Transverse colon (tissue), 4 donors: Measurements from ENCODE around the gene MAP6D1. TPM values are rescaled to one million over a fixed set of nuclear protein-coding genes. Genes with fewer than 3 reads are reported as not detected.

Experiments used
- DNase-seq: peaks from one replicate; pipeline ENCODE4 v3.0.0-alpha.2; 2019
- H3K27ac ChIP-seq, 4 donors: fragments of 200-600 bp; sonication (generic); 2 replicates each; pipeline ENCODE4 v1.5.1; 2016 to 2018; ENCODE audit warnings: inconsistent platforms in 4 of 4
- H3K27me3 ChIP-seq: fragments of 200-600 bp; sonication (generic); 2 replicates; pipeline ENCODE4 v1.5.1; 2017; ENCODE audit warnings: inconsistent platforms
- H3K36me3 ChIP-seq, 4 donors: fragments of 200-600 bp; sonication (generic); 2 replicates each; pipeline ENCODE4 v1.5.1; 2017 to 2019; ENCODE audit warnings: inconsistent platforms in 4 of 4
- H3K4me1 ChIP-seq, 4 donors: fragments of 200-600 bp; sonication (generic); 2 replicates each; pipeline ENCODE4 v1.5.1; 2017 to 2020; ENCODE audit warnings: inconsistent platforms in 4 of 4
- H3K4me3 ChIP-seq, 4 donors: fragments of 200-600 bp; sonication (generic); 1 replicate in 1 of 4; 2 replicates in 3 of 4; pipeline versions ENCODE4 v1.5.1 to v1.6.1; 2017 to 2019; ENCODE audit warnings: inconsistent platforms in 4 of 4
- H3K9me3 ChIP-seq, 2 donors: fragments of 200-600 bp; sonication (generic); 2 replicates each; pipeline ENCODE4 v1.5.1; 2017 to 2019; ENCODE audit warnings: inconsistent platforms in 2 of 2
- CTCF ChIP-seq, 5 experiments: fragments of 200-600 bp in 3 of 5; fragments of 450-650 bp in 2 of 5; sonication (generic) in 3 of 5; IDR thresholded peaks; 1 replicate in 2 of 5; 2 replicates in 3 of 5; pipeline ENCODE4 v1.5.1; 2016 to 2017; ENCODE audit warnings: antibody characterized with exemption in 5 of 5, inconsistent platforms in 3 of 5, mild to moderate bottlenecking in 2 of 5, moderate library complexity in 1 of 5
- EP300 ChIP-seq: sonication (generic); formaldehyde crosslinking; IDR thresholded peaks from one replicate; pipeline ENCODE4 v1.6.1; 2017; ENCODE audit warnings: antibody characterized with exemption, low read depth
- POLR2A ChIP-seq: fragments of 450-650 bp; IDR thresholded peaks from one replicate; pipeline ENCODE4 v1.6.1; 2016; ENCODE audit warnings: antibody characterized with exemption, mild to moderate bottlenecking, moderate library complexity
- POLR2AphosphoS5 ChIP-seq, 3 donors: sonication (generic); formaldehyde crosslinking; IDR thresholded peaks; one replicate each; pipeline ENCODE4 v1.6.1; 2016; ENCODE audit warnings: antibody characterized with exemption in 3 of 3
- WGBS, 2 donors: methylation state at CpG; one replicate each; pipeline ENCODE4 v1.1.5; 2018; ENCODE audit warnings: low coverage in 1 of 2; 5-methylcytosine and 5-hydroxymethylcytosine counted together
- in situ Hi-C, 4 donors: fragments of 200-750 bp; cut with MboI; loops; one replicate each; pipeline versions ENCODE4 v1.15.0 to v1.15.1; 2017; ENCODE audit warnings: low sequenced_read_pairs in 3 of 4, low pct_ligation_motif_present in 1 of 4, low pct_unique_long_range_greater_than_20kb in 1 of 4
- intact Hi-C: fragments of 100-400 bp; cut with DNase I; formaldehyde crosslinking; loops from one replicate; pipeline ENCODE4 v1.15.1; 2023; ENCODE audit warnings: low total_unique reads
- total RNA-seq, 4 donors: library from RNA; depleted of rRNA; stranded (reverse); fragments of >200 nt; gene quantifications; one replicate each; pipeline ENCODE4 v1.1.0, GENCODE V29; 2016

MAP6D1 gene
- total RNA-seq, 4 donors from 2014 or later: 1.4 to 2.1 TPM; not detected in 2

GRCh38 chr3:183818706-183819624 lies 6.4 kb downstream of the MAP6D1 start:
- no peak for TF ChIP-seq CTCF (IDR thresholded peaks at IDR 0.05)
- no peak for TF ChIP-seq POLR2A
- no peak for TF ChIP-seq EP300
- no peak for TF ChIP-seq POLR2AphosphoS5 (IDR thresholded peaks at IDR 0.05)
- WGBS, 2 donors: 96% methylated on average over 23 of the region's 25 CpGs; no CpG with 5 or more reads in 1 of the 2 donors
- in situ Hi-C loops (no loop called here), intact Hi-C loops (no loop called here)
- Histone ChIP-seq H3K4me1 (peaks cover 0 to 2% (median 0%) of the 10 kb centered on the region in 4 donors), H3K36me3 (no peaks in the 10 kb centered on the region), H3K27ac (no peak overlapping the region), H3K4me3 (no peak overlapping the region), H3K9me3 (no peaks in the 10 kb centered on the region), H3K27me3 (peaks cover 9% of the 10 kb centered on the region)
- DNase-seq: no peak

GRCh38 chr3:183818041-183818620 lies 7.2 kb downstream of the MAP6D1 start:
- WGBS, 2 donors: 90 to 94% methylated on average over 2 to 13 of the region's 14 CpGs
- Histone ChIP-seq H3K27me3 (peaks cover under 1% of the 10 kb centered on the region), H3K27ac (no peak overlapping the region), H3K4me1 (no peaks in the 10 kb centered on the region), H3K36me3 (no peaks in the 10 kb centered on the region), H3K9me3 (no peaks in the 10 kb centered on the region), H3K4me3 (no peak overlapping the region)
- no peak for TF ChIP-seq EP300
- TF ChIP-seq CTCF (IDR thresholded peaks at IDR 0.05): no peak
- no peak for TF ChIP-seq POLR2AphosphoS5 (IDR thresholded peaks at IDR 0.05)
- no peak for TF ChIP-seq POLR2A
- no peak for DNase-seq
- intact Hi-C loops: no loop called here
- in situ Hi-C loops: no loop called here

DNA sequence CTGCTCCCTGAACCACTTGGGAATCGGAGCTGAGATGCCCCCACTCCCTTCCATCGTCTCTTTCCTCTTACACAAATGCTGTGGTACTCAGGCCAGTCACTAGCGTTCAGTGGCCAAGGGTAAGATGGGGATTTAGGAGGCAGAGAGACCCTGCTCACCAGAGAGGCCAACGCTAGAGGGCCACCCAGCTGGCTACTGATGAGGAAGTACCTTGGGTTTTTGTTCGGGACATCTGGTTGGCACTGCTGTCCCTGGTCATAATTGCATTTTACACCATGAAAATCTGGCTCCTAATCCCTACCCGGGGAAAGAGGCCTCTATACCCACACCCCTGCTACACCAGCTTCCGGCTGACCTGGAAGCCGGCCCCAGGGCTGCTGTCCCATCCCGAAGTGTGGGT lies 7.7 kb downstream of the MAP6D1 start:
- TF ChIP-seq POLR2A: no peak
- no peak for TF ChIP-seq POLR2AphosphoS5 (IDR thresholded peaks at IDR 0.05)
- TF ChIP-seq EP300: no peak
- no peak for TF ChIP-seq CTCF (IDR thresholded peaks at IDR 0.05)
- no peaks in the 10 kb centered on the region for H3K27me3 ChIP-seq
- no peak overlapping the region for H3K27ac ChIP-seq
- WGBS, 2 donors: 90 to 100% methylated on average over 2 to 9 of the region's 9 CpGs
- intact Hi-C loops: no loop called here
- in situ Hi-C loops: no loop called here
- no peak overlapping the region for H3K4me3 ChIP-seq
- H3K4me1 ChIP-seq: no peaks in the 10 kb centered on the region
- no peaks in the 10 kb centered on the region for H3K9me3 ChIP-seq
- DNase-seq: no peak
- H3K36me3 ChIP-seq: no peaks in the 10 kb centered on the region

- no peak overlapping the region for H3K27ac ChIP-seq
- H3K9me3 ChIP-seq: no peaks in the 10 kb centered on the region
- H3K4me3 ChIP-seq: no peak overlapping the region
- TF ChIP-seq EP300 (no peak), POLR2A (no peak), POLR2AphosphoS5 (IDR thresholded peaks at IDR 0.05) (no peak), CTCF (IDR thresholded peaks at IDR 0.05) (no peak)
- in situ Hi-C loops (no loop called here), intact Hi-C loops (no loop called here)
- no peak for DNase-seq
- H3K36me3 ChIP-seq: no peaks in the 10 kb centered on the region
- no peaks in the 10 kb centered on the region for H3K4me1 ChIP-seq
- WGBS, 2 donors: 89 to 92% methylated on average over 4 to 19 of the region's 20 CpGs
- H3K27me3 ChIP-seq: no peaks in the 10 kb centered on the region
Measured at GRCh38 chr3:183816681-183817510, 8.5 kb downstream of the MAP6D1 start.
